Body of pancreas (tissue), 4 donors: ENCODE measurements around the gene RLN1.

Experiments
- POLR2A ChIP-seq, 3 donors: fragments of 450-650 bp; IDR thresholded peaks; one replicate each; pipeline ENCODE4 v1.6.1; 2016; ENCODE audit warnings: antibody characterized with exemption in 3 of 3, mild to moderate bottlenecking in 2 of 3
- TF ChIP-seq, protein P1 (sequence below), 7 experiments: fragments of 450-650 bp in 4 of 7; fragments of 200-600 bp in 3 of 7; sonication (generic) in 3 of 7; IDR thresholded peaks; one replicate each; pipeline ENCODE4 v1.5.1; 2016 to 2019; ENCODE audit warnings: antibody characterized with exemption in 7 of 7

- TF ChIP-seq, protein P1, sequence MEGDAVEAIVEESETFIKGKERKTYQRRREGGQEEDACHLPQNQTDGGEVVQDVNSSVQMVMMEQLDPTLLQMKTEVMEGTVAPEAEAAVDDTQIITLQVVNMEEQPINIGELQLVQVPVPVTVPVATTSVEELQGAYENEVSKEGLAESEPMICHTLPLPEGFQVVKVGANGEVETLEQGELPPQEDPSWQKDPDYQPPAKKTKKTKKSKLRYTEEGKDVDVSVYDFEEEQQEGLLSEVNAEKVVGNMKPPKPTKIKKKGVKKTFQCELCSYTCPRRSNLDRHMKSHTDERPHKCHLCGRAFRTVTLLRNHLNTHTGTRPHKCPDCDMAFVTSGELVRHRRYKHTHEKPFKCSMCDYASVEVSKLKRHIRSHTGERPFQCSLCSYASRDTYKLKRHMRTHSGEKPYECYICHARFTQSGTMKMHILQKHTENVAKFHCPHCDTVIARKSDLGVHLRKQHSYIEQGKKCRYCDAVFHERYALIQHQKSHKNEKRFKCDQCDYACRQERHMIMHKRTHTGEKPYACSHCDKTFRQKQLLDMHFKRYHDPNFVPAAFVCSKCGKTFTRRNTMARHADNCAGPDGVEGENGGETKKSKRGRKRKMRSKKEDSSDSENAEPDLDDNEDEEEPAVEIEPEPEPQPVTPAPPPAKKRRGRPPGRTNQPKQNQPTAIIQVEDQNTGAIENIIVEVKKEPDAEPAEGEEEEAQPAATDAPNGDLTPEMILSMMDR (IDR thresholded peaks at IDR 0.05): no peak
- TF ChIP-seq POLR2A (IDR thresholded peaks at IDR 0.05): no peak
Measured at GRCh38 chr9:5382479-5382878, 42.8 kb upstream of the RLN1 start.
